Amniotic stem cell (primary cell): ENCODE results near the gene CD52.
"Not testable (repeated sequence)": the region's sequence is repeated elsewhere in the genome, so short reads cannot be mapped to it uniquely, and the experiment has no call there.

ENCODE experiments used
- DNase-seq: peaks from one replicate; lab custom pipeline; 2025; lab: John Stamatoyannopoulos, UW

CD52 gene

DNA sequence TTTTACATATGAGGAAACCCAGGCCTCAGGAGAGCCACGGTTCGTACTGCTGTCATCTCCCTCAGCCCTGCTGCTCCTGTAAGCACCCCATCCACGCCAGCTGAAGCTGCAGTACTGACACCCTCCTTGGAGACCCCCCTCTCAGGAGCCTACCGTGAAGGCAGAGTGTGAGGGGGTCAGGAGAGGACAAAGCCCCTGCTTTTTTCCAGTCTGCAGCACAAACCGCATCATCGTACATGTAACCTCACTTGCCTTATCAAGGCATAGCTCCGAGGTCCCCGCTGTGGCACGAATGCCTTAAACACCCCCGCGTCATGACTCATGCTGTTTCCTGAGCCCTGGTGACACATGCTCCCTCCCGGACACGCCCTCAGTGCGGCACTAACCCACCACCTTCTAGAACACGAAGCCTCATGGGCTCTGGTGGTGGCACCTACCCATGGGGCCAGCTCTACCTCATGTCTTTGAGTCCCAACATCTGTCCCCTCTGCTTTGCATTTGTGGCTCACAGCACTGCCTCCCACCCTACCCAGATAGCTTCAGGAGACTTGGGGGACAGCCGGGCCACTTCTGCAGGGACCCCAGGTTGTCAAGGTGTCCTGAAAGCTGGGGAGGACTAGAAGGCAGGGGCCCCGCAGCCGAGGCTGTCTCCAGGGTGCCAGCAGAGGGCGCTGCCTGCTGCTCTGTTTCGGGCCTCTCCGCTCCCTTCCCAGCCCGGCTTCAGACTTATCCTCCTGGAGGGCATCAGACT is 33.0 kb upstream of the CD52 start:
- DNase-seq, result peak; percentile 92

DNA sequence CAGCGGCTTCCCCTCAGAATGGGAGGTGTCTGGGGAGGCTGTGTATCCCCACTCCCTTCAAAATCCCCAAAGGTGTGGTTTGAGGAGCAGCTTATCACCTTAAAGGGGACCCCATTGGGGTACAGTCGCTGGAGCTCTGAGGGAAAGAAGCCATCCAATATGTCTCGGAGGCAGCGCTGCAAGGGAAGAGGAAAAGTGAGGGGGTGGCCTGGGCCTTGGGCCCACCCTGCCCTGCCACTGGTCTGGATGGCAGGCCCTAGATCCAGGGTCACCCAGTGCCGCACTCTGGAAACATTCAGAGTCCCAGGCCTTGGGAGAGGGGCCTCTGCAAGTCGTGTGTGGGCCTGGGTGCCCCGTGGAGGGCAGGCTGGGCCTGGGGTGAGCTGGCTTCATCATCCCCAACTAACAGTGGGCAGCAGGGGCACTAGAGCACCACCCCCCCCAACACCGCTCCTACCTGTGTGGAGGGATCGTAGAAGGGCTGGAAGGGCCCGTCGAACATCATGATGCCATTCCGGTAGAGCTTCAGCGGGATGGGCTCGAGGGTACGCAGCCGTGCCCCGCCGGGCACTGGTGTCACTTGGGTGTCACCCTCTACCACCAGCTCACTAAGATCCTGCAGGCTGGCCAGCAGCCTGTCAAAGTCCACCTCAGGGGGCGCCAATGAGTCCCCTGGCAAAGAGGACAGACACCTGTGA is 32.2 kb upstream of the CD52 start:
- no peak for DNase-seq

DNA sequence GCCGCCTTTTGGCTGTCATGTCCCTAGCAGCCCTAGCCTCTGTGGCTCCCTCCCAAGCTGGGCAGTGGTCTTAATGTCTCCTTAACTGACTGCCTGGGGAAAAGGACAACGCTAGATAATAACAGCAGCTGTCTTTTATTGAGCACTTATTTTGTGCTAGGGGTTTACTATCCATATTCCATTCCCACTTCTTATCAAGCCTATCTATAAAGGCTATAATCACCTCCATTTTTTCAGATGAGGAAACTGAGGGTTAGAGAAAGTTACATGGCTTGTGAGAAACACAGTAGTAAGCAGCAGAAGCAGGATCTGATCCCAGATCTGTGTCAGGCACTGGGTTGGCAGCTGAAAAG is 31.7 kb upstream of the CD52 start:
- no peak for DNase-seq

DNA sequence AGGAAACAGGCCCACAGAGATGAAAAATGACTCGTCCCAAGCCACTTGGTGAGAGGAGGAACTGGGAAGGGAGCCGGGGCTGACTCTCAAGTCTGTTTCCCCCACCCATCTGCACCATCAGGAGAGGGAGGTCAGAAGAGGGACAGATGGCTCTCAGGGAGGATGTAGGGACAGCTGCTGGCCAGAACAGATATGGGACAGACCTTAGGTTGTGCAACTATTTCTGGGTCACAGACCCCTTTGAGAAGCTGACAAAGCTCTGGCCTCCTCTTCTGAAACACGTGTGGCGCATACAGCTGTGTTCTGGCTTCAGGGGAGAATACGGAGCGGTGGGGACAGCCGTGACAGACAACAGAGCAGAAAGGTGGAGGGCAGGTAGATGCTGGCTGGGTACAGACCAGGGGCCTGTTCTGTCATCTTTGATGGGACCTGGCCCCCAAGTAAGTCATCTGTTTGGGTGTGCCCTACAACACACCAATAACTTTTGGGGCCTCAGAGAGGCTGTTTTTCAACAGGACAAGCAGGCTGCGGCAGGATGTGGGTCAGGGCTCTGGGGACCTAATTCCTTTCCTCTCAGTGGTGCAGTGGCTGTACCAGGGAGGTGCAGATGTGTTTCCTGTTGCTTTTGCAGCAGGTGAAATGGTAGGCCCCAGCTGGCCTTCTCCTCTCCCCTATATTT is 30.6 kb upstream of the CD52 start:
- no peak for DNase-seq

DNA sequence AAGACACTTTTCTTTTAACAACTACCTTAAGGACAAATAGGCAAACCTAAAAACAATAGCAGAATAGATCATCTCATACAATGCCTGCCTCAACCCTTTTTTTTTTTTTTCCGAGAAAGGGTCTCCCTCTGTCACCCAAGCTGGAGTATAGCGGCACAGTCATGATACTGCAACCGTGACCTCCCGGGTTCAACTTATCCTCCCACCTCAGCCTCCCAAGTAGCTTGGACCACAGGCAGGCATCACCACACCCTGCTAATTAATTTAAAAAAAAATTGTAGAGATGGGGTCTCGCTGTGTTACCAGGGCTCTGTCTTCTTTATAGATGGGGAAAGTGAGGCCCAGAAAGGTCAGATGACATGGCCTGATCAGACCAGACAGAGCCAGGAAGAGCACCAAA is 29.9 kb upstream of the CD52 start:
- no peak for DNase-seq

DNA sequence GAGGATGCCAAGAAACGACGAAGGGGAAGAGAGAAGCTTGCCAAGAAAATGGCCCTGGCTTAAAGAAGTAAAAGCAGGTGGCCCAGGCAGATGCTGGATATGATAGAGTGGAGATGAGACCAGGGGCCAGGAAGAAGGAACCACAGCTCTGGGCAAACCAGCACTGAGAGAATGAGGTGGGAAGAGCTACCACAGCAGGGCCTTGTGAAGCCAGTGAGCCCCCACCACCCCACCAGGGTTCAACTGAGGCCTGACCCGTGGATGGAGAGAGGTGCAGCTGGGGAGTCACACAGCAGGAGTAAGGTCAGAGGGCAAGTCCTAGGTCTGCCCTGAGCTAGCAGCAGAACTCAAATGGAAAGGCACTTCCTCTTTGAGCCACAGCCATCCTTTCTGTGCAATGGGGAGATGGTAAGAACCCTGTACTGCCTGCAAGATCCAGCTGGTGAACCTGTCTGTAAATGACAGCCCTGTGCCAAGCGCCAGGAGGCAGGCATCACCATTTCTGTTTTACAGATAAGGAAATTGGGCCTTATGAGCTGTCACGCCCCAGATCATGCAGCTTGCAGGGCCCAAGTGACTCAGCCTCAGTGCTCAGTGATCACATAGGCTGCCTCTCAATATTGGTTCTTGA is 29.3 kb upstream of the CD52 start:
- no peak for DNase-seq

DNA sequence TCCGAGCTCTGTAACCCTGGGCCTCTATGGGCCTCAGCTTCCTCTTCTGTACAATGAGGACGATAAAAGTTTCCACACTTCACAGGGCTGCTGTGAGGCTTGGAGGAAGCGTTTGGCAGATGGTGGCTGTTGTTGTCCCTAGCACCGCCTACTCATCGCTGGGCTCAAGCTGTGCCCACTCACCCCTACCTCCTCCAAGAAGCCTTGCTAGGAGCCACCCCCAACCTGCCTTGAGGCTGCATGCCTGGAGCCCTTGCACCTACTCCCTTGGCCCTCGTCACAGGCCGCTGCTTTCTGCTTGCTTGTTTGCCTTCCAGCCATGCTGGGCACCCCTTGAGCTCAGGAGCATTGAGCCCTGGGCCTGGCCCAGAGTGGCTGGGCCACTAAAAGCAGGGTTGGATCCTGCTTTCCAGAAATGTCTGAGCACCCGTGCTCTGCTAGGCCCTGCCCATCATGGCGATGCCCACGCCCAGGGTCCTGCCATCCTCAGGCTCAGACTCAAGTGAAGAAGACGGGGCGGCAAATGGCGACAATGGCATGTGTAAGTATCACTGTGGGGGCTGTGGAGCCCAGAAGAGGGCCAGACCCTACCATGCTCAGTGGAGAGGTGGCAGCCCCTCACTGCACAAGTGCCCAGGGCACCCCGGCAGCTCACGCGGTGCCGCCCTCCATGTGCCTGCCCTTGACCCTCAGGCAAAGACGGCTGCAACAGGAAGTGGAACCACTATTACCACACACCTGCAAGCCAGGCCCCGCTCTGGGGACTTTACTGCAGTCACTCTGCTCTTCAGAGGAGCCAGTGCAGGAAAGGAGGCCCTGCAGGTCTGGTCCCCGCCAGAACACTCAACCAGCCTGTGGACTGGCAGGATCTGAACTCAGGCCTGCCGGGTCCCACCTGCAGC is 28.3 kb upstream of the CD52 start:
- no peak for DNase-seq

DNA sequence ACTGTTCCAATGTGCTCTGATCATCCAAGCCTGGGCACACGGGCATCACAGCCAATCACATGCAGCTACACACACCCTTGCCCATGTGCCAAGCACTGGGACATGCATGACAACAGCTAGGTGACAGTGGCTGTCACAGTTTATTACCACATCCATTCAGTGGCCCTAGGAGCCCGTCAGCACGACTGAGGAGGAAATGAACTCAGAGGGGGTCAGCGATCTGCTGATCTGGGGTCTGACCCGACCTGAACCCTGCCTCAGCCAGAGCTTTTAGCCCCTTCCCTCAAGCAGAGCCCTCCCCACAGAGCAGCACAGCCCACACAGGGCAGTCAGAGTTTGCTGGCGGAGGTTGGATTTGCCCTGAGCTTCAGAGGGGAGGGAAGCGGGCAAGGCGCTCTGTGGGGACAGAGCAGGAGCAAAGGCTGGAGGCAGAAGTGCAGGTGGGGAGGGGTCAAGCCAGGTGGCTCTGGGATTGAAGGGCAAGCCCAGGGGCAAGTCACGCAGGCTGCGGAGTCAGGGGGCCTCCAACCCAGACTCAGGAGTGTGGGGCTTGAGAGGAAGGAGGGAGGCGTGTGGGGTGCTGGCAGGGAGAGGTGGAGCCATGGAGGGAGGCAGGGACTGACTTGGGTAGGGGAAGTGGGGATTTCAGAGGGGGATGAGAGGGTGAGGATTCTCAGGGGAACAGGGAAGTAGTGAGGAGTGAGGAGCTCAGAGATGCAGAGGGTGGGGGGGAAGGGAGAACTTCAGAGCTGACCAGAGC is 27.5 kb upstream of the CD52 start:
- no peak for DNase-seq

DNA sequence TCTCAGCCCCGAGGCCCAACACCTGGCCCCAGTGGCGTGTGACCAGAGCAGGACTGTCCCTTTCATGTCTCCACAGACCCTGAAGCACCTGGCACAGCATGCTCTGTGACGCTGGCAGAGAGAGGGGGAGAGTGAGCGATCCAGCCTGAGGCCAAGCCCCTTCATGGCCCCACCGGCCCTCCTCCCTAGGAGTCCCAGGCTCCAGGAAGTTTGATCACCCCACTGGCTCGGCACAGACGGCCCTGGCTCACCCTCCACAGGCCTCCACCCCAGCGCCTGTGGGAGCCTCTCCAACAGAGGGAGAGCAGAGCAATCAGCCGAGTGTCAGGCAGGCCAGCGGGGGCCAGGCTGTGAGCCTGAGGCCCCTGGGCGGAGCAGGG is 26.9 kb upstream of the CD52 start:
- no peak for DNase-seq

DNA sequence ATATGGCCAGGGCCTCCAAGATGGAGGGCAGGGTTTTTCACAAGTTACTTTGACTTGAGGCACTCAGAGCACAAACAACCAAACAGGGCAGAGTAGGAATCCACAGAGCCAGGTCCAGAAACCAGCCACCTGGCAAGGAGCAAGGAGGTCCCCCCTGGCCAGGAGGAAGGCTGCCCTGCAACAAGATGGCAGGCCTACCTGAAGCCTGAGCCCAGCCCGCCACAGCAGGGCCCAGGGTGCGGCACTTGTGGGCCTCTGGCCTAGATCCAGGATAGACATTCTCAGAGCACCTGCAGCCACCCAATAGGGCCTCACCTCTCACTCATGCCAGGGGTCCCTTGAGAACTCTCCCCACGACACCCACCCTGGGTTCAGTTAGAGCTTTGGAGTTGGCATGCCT is 26.3 kb upstream of the CD52 start:
- DNase-seq, result no peak

DNA sequence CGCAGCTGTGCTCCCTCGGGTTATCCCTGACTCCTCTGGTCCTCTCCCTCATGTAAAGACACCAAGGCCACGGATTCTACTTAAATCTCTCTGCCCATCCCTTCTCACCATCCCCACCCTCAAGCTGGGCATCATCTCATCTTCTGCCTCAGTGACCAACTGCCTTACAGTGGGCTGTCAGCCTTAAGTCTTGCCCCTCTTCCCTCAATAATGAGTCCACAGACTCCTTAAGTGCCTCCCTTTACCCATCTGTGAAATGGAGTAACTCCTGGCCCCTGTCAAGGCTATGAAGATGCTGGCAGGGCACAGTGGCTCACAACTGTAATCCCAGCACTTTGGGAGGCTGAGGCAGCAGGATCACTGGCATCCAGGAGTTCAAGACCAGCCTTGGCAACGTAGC is 25.8 kb upstream of the CD52 start:
- no peak for DNase-seq

DNA sequence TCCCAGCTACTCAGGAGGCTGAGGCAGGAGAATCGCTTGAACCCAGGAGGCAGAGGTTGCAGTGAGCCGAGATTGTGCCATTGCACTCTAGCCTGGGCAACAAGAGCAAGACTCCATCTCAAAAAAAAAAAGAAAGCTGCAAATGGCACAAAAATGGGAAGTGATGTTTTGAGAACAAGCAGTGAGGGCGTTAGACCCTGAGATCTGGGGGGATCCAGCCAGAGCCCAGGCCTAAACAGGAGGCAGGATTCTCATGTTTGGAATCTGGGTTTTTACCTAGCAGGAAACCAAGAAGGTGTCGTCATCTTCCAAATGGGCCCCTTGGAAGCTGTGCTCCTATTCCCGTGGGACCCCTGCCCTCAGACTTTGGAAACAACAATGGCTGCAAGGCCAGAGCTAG is 25.0 kb upstream of the CD52 start:
- not testable (repeated sequence) for DNase-seq

DNA sequence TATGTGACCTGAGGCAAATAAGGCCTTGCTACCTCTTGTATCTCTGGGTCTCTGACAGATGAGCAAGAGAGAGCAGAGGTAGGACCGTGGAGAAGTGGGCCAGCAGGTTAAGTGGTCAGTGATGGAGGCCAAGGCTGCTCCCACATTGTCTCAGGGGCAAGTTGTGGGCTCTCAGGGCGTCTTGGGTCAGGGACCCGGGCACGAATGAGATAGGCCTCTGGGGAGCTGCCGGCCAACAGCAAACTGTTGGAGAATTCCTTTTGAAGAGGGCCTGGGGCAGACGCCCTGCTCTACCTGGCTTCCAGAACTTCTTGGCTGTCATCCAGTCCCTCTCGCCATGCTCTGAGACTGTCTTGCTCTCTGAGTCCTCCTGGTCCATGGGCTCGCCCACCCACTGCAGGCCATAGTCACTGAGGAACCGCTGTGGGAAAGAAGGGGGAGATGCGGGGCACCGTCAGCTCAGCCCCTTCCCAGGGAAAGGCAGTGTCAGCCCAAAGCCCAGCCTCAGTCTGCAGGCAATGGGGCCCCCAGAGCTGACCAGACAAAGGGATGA is 23.8 kb upstream of the CD52 start:
- no peak for DNase-seq

DNA sequence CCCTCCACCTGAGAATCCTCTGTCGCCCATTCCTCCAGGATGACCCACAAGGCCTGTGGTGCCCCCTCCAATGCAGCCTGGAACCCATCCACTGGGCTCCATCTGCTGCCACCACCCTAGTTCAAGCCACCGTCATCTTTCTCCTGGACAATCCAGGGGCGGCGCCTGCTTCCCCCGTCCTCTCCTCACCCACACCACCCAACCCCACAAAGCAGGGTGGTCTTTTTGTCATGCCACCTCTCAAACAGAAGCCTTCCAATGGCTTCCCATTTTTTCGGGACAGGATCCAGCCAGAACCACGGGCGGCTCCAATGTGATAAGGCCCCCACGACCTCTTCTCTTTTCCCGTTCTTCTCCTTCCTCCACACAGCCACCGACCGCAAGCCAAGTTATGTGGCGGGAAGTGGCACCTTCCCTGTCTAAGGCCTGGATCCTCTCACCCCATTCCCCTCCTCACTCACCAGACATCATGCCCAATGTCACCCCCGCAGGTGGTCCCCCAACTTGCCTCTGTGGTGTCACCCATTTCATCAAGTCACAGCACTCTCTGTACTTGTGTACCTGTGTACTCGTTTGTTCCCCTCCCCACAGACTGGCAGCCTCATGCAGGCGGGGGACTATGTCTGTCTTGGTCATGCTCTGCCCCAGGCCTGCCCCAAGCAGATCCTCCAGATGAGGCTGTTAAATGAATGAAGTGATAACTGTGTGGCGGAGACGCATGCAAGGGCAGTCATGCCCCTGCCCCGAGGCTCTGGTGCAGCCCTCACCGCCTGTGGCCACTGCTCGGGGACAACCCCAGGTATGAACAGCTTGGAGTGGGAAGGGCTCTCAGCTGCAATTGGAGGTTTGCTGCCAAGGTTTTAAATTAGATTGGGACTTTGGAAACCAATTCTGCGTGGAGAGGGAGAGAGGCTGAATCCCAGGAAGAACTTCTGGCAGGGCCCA is 22.3 kb upstream of the CD52 start:
- DNase-seq, result no peak

DNA sequence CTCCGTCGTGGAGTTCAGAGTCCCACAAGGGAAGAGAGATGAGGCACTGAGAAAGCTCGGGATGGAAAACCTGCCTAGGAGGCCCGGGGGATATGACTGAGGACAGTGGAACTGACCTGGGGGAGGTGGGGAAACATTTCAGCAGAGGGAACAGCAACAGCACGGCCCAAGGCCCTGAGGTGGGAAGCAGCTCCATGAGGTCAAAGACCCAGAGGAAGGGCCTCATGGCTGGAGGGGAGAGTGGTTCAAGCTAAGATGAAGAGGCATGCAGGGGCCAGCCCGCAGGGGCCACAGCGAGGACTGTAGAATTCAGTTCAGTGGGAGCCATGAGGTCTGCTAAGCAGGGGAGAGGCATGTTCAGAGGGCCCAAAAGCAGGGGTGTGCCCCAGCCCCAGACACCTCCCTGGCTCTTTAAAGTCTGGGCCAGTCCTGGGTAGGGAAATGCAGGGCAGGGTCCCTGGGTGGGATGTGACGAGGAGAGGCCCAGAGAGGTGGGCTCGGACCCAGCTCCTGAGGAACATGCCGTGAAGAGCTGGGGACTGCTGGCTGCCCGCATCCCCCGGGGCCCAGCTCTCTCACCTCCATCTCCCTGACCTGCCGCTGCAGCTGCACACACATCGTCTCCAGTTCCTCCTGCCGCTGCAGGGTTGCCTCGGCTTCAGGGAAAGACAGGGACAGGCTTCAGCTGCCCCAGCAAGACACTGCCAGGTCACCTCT is 21.3 kb upstream of the CD52 start:
- DNase-seq, result no peak

DNA sequence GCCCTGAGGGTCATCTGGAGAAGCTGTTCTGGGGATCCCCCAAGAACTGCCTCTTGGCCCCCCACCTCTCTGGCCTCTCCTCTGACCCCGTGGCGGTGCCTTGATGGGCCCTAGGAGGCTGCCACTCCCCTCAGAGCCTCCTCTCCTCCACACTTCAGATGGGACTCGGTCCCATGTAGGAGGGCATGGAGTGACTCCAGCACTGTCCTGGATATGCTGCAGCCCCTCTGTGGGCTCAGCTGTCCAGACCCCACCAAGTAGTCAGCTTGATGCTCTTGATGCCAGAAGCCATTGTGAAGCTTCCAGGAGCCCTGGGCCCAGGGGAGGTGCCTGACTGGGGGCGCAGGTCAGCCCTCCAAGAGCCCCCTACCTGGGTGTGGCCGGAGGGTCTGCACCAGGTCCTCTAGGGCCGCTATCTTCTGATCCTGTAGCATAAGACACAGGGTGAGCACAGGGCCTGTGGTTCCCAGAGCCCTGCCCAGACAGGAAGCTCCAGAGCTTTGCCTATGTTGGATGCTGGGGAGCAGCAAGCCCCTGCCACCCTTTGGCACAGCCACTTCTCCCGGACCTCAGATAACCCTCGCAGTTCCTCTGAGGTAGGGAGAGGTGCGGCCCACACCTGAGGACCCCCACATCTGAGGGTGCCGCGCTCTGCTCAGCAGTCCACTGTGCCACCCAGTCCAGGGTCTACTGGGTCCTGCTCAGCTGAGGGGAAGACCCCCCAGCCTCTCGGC is 20.5 kb upstream of the CD52 start:
- DNase-seq, result no peak

DNA sequence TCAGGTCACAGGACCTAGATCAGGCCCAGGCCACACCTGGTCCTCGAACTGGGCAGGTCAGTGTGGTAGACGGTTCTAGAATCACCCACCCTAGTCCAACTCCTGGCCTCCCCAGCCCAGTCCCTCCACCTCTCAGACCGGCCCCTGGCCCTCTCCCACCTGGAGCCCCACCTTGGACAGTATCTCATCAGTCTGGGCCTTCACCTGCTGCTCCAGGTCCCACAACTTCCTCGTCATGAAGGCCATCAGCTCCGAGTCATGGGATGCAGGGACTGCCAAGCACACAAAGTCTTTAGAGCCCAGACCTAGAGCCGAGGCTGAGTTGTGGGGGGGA is 20.0 kb upstream of the CD52 start:
- DNase-seq, result no peak

DNA sequence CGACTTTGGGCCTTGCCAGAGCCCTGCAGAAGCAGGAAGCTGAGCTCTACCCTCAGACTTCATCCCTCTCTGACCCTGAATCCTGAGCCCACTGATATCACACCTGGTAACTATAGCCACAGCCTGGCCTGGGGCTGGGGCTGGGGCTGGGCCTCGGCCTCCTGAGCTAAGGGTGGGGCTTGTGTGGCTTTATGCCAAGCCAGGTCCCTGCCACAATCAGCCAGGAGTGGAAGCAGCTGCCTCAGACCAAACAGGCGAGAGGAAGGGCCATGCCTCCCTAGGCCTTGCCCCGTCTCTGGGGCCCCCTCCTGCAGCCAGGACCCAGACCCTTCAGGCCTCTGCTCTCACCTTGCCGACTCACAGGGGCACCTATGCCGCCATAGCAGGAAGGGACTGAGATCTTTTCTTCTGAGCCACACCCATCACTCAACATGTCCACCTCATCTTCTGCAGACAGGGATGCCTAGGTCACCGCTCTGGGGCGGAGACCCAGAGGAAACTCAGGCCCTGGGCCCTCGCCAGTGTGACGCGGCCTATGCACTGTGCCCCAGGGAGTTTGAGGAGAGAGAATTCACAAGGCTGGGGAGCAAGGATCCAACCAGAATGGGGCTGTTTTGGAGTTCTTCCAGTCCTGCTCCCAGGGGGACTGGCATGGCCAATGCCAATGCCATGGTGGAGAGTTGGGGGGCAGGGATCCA is 17.0 kb upstream of the CD52 start:
- no peak for DNase-seq
